ENCODE results near the gene FMN2.

Gene FMN2

GRCh38 chr1:240201931-240202330 is 110.2 kb downstream of the FMN2 start:
- no peak for FAIRE-seq

GRCh38 chr1:240207073-240207709 is 115.5 kb downstream of the FMN2 start:
- no peak for FAIRE-seq

GRCh38 chr1:240210026-240210425 is 118.3 kb downstream of the FMN2 start:
- FAIRE-seq = no peak

GRCh38 chr1:240212556-240212955 is 120.9 kb downstream of the FMN2 start:
- FAIRE-seq = no peak

- FAIRE-seq = no peak
Measured at GRCh38 chr1:240217403-240217802, 125.7 kb downstream of the FMN2 start.

- no peak for FAIRE-seq
Measured at GRCh38 chr1:240219104-240219503, 127.4 kb downstream of the FMN2 start.

GRCh38 chr1:240226102-240226501 is 134.4 kb downstream of the FMN2 start:
- FAIRE-seq = no peak

GRCh38 chr1:240230816-240231215 is 139.1 kb downstream of the FMN2 start:
- no peak for FAIRE-seq

GRCh38 chr1:240232530-240232929 is 140.8 kb downstream of the FMN2 start:
- FAIRE-seq = no peak

GRCh38 chr1:240234485-240235210 is 143.0 kb downstream of the FMN2 start:
- FAIRE-seq = no peak

- no peak for FAIRE-seq
Measured at GRCh38 chr1:240235521-240236288, 144.0 kb downstream of the FMN2 start.

- no peak for FAIRE-seq
Measured at GRCh38 chr1:240237305-240237721, 145.6 kb downstream of the FMN2 start.

- no peak for FAIRE-seq
Measured at GRCh38 chr1:240239309-240239708, 147.6 kb downstream of the FMN2 start.

- FAIRE-seq = no peak
Measured at GRCh38 chr1:240241278-240241677, 149.6 kb downstream of the FMN2 start.

- FAIRE-seq = no peak
Measured at GRCh38 chr1:240242601-240243144, 151.0 kb downstream of the FMN2 start.

GRCh38 chr1:240244968-240245628 is 153.4 kb downstream of the FMN2 start:
- FAIRE-seq = no peak

- no peak for FAIRE-seq
Measured at GRCh38 chr1:240245629-240246020, 153.9 kb downstream of the FMN2 start.

GRCh38 chr1:240247899-240248298 is 156.2 kb downstream of the FMN2 start:
- FAIRE-seq = no peak

- no peak for FAIRE-seq
Measured at GRCh38 chr1:240254006-240254405, 162.3 kb downstream of the FMN2 start.

- FAIRE-seq = no peak
Measured at GRCh38 chr1:240254778-240255291, 163.2 kb downstream of the FMN2 start.

GRCh38 chr1:240255922-240256321 is 164.2 kb downstream of the FMN2 start:
- FAIRE-seq = no peak

- FAIRE-seq = no peak
Measured at GRCh38 chr1:240256836-240257503, 165.3 kb downstream of the FMN2 start.
